Measurements from ENCODE around the gene PRKCH.
A peak's percentile ranks its signal among the peaks of the same experiment; 100 is the strongest.
"Not testable (repeated sequence)": the region's sequence is repeated elsewhere in the genome, so short reads cannot be mapped to it uniquely, and the experiment has no call there.

PRKCH gene

GRCh38 chr14:61396694-61397093, 75.3 kb downstream of the PRKCH start:
- DNase-seq = no peak

- no peak for DNase-seq
Observed at GRCh38 chr14:61397615-61398014, 76.2 kb downstream of the PRKCH start.

- no peak for DNase-seq
Observed at GRCh38 chr14:61398221-61398620, 76.8 kb downstream of the PRKCH start.

GRCh38 chr14:61399365-61399764, 78.0 kb downstream of the PRKCH start:
- no peak for DNase-seq

- DNase-seq = no peak
Observed at GRCh38 chr14:61401461-61401860, 80.1 kb downstream of the PRKCH start.

GRCh38 chr14:61403411-61403810, 82.0 kb downstream of the PRKCH start:
- DNase-seq = no peak

- no peak for DNase-seq
Observed at GRCh38 chr14:61404637-61405036, 83.3 kb downstream of the PRKCH start.

GRCh38 chr14:61406198-61406597, 84.8 kb downstream of the PRKCH start:
- DNase-seq = peak; percentile 54

GRCh38 chr14:61406675-61407074, 85.3 kb downstream of the PRKCH start:
- no peak for DNase-seq

- no peak for DNase-seq
Observed at GRCh38 chr14:61408498-61408897, 87.1 kb downstream of the PRKCH start.

GRCh38 chr14:61409782-61410181, 88.4 kb downstream of the PRKCH start:
- no peak for DNase-seq

- DNase-seq = not testable (repeated sequence)
Observed at GRCh38 chr14:61415934-61416333, 94.6 kb downstream of the PRKCH start.

- no peak for DNase-seq
Observed at GRCh38 chr14:61416591-61416990, 95.2 kb downstream of the PRKCH start.

GRCh38 chr14:61417141-61417540, 95.8 kb downstream of the PRKCH start:
- DNase-seq = no peak

- no peak for DNase-seq
Observed at GRCh38 chr14:61417883-61418455, 96.6 kb downstream of the PRKCH start.

GRCh38 chr14:61418746-61419145, 97.4 kb downstream of the PRKCH start:
- no peak for DNase-seq

GRCh38 chr14:61419201-61419600, 97.8 kb downstream of the PRKCH start:
- DNase-seq = no peak

GRCh38 chr14:61420326-61420725, 98.9 kb downstream of the PRKCH start:
- DNase-seq = no peak

GRCh38 chr14:61421212-61421923, 100.0 kb downstream of the PRKCH start:
- DNase-seq = no peak

- DNase-seq = no peak
Observed at GRCh38 chr14:61426048-61426447, 104.7 kb downstream of the PRKCH start.

- no peak for DNase-seq
Observed at GRCh38 chr14:61428261-61428660, 106.9 kb downstream of the PRKCH start.

GRCh38 chr14:61429316-61429715, 107.9 kb downstream of the PRKCH start:
- DNase-seq = no peak

GRCh38 chr14:61430066-61430757, 108.8 kb downstream of the PRKCH start:
- peak; percentile 54 for DNase-seq

GRCh38 chr14:61433169-61433568, 111.8 kb downstream of the PRKCH start:
- no peak for DNase-seq

Data from NCI-H1436 treated with DMSO at 0.1 percent for 48 hours (cell line).